Stimulated activated CD4-positive, alpha-beta T cell treated with anti-CD3 and anti-CD28 coated beads, Interleukin-4, amount 100 ng/mL, for 4 hours (primary cell): Measurements from ENCODE around the gene OSBPL5.

Experiments used
- DNase-seq, 2 experiments: peaks; one replicate each; pipeline ENCODE4 v3.0.0-alpha.2; 2020

OSBPL5 gene

DNA sequence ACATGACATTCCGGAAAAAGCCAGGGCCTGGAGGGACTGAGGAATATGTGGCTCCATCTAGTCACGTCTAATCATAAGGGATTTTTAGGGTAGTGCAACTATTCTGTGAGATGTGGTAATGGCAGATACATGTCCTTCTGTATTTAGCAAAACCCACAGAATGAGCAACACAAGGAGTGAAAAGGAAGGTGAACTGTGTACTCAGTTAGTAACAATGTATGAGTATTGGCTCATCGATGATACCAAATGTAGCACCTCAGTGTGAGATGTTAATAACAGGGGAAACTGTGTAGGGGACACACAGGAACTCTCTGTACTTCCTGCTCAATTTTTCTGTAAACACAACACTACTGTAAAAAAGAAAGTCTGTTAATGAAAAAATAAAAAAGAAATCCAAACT is 65.9 kb downstream of the OSBPL5 start:
- DNase-seq = no peak

DNA sequence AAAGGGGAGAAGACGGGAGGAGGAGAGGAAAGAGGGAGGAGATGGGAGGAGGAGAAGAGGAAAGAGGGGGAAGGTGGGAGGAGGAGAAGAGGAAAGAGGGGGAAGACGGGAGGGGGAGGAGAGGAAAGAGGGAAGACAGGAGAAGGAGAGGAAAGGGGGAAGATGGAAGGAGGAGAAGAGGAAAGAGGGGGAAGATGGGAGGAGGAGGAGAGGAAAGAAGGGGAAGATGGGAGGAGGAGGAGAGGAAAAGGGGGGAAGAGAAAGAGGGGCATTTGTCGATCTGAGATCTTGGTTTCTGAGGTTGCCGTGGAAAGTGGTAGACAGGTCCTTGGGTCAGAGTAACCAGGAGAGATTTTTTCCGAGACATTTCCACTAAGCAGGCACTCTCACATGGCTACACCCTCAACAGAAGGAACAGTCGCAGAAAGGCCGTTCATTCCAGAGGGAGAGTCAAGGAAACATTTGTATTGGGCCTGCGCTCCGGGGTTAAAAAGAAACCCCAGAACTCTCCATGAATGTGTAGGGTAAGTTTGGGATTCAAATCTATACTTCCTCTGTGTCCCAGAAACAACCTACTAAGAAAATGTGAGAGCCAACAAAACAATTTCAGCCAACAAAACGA is 68.1 kb downstream of the OSBPL5 start:
- DNase-seq = no peak

DNA sequence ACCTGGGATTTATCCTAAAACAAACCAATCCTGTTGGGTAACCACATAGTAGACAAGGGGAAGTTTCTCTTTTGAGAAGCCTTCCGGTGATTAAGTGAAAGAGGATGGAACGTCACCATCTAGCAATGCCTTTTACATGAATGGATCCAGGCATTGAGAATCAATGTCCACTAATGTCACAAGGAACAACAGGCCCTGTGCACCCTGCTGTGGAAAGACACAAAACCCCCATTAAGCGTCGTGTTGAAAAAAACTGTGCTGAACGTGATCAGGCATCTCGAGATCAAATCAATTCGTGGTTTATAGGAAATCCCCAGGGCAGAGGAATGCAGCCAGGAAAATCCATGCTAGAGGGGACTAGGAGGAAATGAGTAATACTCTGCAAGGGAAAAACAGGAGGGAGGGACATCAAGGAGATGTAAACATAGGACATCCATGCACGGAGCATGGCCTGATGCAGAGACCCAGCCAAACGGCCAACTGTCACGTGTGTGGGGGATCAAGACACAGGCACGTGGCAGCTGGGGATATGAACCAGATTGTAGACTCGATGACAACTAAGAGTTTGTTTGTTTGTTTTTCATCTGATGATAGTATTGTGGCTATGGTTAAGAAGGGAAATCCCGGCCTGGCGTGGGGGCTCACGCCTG is 69.3 kb downstream of the OSBPL5 start:
- DNase-seq = no peak

DNA sequence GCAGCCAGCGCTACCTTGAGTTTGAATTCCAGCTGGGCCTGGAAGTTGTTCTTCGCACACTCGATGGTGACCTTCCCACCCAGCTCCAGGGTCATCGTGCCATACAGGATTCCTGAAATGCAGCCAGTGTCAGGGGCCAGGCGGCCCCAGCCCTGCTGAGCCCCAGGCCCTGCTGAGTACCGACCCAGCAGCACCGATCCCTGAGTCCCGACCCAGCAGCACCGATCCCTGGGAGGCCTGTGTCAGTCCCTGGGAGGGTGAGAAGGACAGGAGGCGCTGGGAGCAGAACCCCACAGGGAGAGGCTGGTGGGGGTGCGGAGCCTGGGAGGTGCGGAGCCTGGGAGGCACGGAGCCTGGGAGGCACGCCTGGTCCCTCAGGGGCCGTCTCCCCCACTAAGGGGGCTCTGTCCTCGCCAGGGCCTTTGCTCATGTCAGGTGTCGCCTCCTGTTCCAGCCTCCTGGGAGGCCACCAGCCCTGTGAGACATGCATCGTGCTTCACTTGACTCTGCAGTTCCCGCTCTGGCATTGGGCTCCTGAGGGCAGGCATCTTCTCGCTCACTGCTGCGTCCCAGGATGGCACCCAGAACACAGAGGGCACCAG is 70.8 kb downstream of the OSBPL5 start:
- no peak for DNase-seq

DNA sequence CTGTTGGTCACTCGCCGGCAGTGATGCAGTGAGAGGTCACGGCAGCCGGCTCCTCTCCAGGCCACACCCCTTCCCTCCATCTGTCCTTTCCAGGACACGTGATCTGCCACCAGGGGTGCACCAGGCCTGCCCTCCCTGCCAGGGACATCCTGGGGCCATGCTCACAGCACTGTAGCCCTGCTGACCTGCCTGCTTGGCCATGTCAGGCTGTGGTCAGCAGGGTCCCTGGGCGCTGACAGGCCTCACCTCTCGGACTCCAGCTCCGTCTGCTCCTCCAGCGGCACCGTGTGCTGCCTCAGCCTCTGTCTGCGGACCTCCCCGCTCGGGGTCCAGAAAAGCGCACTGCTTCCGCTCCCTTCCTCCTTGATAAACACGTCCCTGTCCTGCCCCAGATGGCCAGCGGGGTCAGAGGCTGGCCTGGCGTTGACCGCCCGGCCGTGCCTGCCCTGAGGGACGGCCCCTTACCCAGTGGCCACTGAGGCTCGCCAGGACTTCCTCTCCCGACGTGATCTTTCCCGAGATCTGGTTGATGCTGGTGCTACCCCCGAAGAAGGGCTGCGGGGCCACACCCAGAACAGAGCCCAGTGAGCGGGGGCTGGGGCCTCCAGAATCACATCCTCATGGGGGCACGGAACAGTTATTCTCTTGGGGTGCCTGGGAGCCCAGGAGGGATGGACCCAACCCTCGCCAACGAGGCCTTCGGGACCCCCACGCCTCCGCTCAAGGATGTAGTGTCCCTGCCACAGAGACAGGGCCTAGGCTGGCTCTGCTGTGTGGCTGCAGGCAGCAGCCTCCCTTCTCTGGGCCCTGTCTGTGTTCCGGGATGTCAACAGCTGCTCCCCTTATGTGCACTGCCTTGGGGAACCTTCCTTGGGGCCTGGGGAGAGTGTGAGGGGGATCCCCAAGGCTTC is 71.6 kb downstream of the OSBPL5 start:
- no peak for DNase-seq

DNA sequence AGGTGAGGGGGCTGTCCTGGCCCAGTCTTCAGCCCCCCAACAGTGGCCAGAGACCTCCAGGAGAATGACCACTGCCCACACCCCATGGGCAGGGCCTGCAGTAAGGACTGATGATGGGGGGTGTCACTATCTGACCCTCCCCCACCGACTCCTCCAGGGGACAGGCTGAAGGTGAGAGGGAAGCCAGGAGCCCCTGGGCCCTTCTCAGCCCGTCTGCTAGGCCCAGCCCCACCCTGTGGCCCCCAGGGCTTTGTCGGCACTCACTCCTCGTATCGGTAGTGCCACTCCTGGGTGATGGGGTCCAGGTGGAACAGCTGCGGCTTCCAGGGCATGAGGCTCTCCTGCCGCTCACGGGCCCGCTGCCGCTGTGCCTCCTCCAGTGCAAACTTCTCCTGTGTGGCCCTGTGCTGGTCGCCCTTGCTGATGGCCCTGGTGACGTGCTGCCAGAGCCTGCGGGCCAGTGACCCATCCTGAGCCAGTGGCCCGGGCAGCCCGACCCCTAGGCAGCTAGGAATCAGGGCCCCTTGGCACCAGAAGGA is 72.4 kb downstream of the OSBPL5 start:
- DNase-seq = no peak

DNA sequence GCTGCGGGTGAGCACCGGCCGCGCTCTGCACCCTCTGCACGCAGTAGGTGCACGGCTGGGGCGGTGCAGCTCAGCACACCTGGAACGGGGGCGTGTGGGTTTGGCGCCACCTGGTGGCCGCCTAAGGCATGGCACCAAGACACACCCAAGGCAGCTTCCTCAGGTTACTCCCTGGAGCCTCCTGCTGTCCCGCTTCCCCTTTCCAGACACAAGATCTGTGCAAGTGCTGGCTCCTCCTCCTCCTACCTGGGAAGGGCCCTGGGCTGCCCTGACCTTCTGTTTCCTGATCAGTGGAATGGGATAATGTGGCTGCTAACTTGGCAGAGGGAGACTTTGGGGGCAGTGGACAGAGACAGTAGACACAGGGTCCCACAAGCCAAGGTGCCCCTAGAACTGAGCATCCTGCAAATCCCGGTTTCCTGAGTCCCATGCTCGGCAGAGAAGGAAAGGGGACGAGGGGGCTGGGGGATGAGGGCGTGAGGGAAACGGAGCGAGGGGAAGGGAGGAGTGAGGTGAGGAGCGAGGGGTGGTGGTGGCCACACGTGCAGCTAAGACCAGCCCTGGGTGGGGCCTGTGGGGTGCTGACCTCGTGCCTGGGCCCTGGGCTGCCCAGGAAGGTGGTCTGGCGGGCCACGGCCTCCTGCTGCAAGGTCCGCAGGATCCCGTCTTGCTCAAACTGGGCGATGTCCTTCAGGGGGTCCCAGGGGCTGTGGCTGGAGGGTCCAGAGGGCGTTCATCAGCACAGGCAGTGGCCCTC is 73.1 kb downstream of the OSBPL5 start:
- DNase-seq = peak; percentile 56 to 67

DNA sequence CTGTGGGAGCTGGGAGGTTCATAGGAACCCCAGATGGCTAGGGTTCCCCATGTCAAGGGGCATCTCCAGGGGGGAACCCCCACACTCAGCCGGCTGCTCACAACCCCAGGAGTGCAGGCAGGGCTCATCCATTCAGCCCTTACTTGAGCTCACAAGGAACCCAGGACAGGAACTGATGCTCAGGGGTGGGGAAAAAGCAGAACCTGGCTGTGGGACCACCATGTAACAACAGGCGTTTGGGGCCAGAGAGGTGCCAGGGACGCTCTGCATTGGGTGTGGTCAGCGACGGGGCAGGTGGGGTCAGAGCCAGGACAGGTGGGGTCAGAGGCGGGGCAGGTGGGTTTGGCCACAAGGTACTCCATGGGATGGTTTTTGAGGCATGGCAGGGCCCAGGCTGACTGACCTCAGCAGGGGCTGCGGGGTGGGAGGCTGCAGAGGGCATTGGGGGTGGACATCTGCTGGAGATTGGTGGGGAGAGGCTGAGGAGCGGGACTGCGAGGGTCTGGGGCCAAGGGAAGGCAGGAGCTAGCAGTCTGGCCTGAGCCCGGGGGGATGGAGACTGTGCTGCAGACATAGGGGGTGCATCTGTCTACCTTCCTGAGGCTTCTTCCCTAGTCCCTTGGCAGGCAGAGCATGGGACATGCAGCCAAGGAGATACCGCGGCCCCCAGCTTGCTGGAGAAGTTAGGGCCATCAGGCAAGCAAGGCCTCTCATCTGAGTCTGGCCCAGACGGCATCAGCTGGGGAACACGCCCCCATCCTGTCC is 73.8 kb downstream of the OSBPL5 start:
- no peak for DNase-seq

DNA sequence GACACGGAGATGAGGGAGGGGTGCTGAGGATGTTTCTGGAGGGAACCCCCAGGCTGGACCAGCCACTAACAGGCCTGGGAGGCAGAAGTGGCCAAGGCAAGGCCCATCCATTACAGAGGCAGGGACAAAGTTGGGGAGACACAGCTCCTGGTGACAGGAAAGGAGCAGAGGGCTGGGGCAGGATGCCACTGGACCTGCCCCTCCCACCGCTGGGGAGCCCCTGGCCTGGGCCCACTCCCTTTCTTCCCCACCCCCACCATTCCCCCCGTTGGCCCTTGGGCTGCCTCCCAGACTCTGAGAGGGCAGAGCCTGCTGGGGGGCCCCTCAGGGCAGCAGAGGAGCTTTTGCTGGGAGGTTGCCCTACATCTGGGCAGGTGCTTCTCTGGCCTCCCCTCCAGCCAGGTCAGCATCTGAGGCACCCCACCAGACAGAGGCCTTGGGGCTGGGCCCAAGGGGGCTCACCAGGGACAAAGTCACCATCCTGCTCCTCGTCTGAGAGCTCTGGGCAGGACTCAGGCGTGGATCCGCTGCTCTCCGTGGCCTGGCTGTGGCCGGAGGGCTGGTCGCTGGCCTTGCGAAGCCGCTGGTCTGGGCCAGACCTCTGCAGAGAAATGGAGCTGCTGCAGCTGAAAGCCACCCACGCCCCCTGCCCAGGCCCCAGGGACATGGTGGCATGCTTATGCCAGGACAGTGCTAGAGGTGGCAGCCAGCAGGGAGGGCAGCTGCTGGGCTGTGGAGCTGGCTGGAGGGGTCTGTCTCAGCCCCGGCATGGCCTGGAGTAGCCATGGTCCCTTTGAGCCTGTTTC is 74.8 kb downstream of the OSBPL5 start:
- DNase-seq = no peak

DNA sequence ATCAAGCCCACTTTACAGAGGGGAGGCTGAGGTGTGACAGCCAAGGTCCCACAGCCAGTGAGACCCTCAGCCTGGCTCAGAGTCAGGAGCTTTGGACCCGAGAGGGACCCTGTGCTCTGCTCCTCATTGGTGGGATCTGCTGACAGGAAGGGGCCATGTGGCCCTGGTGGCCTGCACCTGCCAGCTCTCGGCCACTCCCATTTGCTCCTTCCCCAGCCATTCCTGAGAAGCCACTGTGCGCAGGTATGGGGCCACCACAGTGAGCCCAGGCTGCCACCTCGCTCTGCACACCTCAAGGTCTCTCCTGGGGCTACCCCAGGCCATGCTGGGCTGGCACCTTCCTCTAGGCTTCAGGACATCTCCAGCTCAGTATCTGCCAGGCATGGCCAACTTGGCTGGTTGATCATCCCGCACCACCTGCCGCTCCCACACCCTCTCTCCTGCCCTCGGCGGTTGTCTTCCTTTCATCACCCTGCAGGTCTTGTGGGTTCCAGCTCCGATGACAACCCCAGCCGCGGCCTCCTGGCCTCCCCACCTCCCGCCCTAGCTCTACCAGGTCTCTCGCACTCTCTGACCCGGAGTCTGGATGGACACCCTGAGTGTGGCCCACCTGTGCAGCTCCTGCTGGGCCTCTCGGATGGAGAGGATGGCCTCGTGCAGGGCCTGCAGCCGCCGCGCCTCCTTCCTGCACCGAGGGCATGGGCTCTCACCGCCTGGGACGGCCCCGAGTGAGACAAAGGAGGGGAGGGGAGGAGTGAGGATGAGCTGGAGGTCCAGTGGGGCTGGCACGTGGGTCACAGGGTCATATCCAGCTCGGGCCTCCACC is 75.7 kb downstream of the OSBPL5 start:
- no peak for DNase-seq

DNA sequence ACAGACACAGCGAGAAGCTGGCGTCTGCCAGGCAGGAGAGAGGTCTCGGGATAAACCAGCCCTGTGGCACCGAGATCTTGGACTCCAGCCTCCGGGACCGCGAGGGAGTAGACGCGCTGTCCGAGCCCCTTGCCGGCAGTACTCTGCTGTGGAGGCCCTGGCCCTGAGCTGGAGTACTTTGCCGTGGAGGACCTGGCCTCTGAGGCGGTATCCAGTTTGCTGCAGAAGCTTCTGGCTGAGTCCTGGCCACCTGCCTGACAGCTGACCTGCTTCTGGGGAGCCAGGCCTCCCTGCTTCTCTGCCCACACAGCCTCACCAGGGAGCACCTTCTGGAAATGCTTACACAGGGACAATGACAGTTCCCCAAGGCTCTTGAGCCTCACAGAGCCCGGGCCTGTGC is 76.3 kb downstream of the OSBPL5 start:
- DNase-seq = no peak

DNA sequence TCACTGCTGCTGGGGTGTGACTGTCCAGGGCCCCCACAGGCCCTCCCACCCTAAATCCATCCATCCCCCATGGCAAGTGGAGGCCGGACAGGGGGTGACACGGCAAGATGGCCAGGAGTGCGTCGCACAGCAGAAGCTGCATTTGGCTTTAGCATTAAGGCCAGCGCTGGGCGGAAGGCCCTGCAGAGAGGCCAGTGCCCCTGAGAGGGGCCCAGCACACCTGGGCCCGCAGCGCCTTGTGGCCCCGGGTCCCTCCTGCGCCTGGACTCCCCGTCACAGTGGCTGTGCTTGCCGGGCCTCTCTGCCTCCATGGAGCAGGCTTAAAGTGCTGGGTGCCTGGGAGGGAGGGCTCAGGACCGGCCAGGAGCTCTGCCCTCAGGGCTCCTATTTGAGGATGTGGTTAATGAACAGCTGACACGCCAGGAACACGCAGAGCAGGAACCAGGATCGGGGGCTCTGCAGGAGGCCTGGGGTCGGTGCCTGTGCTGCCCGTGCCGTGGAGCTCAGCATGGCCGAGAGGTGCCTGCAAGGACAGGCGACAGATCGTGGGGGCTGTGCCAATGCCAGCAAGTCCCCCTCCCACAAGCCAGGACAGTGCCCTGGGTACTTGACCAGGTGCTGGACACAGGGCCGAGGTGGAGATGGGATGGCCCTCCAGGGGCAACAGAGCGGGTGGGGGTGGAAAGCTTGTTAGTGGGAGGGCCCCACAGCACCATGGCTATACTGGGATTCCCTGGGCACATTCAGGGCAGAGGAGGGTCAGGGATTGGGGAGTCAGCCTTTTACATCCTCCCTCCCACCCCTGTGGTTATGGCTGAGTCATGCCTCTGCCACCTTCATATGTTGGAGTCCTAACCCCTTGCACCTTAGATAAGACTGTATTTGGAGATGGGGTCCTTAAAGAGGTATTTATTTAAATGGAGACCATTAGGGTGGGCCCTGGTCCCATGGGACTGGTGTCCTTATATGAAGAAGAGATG is 77.0 kb downstream of the OSBPL5 start:
- no peak for DNase-seq

DNA sequence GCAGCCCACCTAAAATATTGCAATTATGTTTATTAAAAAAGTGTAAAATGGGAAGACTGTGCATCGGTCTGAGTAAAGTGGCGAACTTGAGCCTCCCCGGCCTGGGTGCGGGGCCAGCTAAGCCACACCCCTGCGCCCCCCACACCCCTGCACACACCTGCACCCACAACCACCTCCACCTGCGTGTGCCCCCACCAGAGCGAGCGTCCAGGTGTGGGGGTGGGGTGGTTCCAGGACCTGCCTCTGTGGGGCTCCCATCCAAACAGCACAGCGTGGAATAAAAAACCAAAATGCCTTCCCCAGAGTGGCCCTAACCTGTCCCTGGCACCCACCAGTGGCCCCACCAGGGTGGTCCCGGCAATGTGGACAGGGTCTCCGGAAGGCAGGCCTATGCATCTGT is 77.7 kb downstream of the OSBPL5 start:
- no peak for DNase-seq

DNA sequence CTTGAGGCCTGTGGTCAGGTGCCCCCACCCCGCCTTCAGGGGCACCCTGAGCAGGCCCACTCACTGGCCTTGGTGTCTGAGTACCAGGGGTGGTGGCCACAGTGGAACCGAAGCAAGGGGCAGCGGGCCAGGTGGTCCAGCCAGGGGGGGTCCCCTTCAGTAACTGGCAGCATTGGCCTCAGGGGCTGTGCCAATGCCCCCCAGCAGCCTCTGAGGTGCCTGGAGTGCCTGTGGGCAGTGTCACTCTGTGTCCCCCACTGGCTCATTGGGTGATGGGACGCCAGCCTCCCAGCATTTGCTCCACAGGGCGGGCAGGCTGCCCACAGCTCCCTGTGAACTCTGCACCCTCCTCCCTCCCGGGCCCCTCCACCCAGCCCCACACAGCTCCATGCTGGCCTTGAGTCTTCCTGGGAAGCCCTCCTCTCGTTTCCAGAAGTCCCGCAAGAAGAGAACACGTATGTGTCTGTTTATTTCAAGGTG is 78.4 kb downstream of the OSBPL5 start:
- DNase-seq = no peak

DNA sequence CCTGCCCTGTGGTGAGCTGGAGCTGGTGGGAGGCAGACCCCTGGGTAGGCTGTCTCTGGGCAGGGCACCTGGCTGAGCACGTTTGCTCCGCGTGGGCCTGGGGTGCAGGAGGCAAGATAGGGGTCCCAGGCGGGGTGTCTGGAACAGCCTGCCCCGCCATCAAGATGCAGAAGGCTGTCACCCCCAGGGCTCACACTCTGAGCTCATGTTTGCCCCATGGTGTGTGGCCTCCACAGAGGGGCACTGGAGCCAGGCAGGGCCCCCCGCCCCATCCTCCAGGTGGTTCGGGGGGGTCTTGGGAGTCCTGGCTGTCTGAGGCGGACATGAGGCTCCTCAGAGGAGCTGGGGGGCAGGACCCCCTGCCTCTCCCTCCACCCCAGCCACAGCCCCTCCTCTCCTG is 79.0 kb downstream of the OSBPL5 start:
- no peak for DNase-seq

DNA sequence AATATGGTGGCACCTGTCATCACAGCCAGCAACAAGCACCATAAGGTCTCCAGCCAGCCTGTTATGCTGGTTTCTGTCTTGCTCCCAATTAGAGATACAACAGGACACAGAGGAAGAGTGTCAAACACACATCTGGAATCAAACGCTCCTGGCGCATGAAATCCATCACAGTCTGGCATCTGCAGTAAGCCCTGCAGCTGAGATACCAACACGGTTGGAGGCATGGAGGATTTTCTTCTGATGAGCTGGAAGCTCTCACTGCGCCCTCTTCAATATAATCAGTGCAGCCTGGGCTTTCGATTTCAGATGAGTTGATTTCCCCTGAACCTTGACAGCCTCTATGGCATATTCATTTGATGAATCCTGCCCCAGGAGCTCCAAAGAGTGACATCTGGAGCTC is 80.1 kb downstream of the OSBPL5 start:
- DNase-seq = no peak

DNA sequence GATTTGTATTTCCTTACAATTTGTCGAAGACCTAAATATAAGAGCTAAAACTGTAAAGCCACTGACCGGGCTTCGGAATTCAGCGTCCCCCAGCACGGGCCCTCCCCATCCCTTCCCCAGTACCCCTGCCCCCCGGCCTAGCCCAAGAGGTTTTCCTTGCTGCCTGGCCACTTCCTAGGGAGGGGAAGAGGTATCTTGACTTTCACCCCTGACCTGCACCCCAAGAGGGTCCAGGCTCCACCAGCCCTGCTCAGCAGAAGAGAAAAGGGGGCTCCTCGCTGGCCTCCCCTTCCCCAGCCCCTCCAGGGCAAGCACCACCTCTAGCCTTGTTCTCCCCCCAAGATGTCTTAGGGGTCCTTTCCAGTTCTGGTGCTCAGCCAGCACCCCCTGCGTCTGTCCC is 81.8 kb downstream of the OSBPL5 start:
- DNase-seq = no peak

DNA sequence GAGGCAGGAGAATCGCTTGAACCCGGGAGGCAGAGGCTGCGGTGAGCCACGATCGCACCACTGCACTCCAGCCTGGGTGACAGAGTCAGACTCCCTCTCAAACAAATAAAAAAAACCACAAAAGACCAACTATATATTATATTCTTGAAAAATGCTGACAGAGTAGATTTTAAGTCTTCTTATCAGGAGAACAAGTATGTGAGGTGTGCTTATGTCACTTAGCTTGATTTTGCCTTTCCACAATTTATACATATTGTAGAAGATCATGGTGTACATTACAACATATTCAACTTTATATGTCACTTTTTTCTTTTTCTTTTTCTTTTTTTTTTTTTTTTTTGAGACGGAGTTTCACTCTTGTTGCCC is 83.7 kb downstream of the OSBPL5 start:
- DNase-seq = no peak
